Measurements from ENCODE around the gene MINPP1. TPM values are rescaled to one million over a fixed set of nuclear protein-coding genes. Genes with fewer than 3 reads are reported as not detected.

Gene MINPP1
- total RNA-seq, 1 donor from 2014 or later: 12.5 TPM

DNA sequence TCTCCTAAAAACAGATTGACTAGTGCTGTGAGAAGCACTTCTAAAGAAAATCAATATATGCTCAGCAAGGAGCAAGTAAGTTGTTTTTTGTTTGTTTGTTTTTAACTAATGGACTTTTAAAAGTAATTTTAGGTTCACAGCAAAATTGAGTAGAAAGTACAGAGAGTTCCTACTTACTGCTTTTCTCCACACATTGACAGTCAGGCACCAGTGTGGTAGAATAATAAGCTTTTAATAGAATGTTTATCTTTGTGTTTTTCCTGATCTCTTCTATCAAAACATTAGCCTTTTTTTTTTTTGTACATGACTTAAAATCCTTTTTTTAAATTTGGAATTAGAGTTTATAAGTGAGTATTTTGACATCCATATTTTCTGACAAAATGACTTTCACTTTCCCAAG lies 28.0 kb downstream of the MINPP1 start:
- Histone ChIP-seq H3K9me3 (no peaks in the 10 kb centered on the region), H3K27me3 (no peaks in the 10 kb centered on the region), H3K4me1 (no peaks in the 10 kb centered on the region), H3K36me3 (no peaks in the 10 kb centered on the region), H3K27ac (peak overlapping the region; percentile 62), H3K4me3 (no peak overlapping the region)
- intact Hi-C loops (cut with DNase I): loop anchor here (10.0 kb wide), 1 partner anchor 202 kb away; no protein-coding TSS in a partner anchor
- no peak for DNase-seq (ENCODE audit: extremely low spot score in 2 of 2)
- TF ChIP-seq POLR2A (IDR thresholded peaks at IDR 0.05): no peak
- TF ChIP-seq POLR2AphosphoS5 (IDR thresholded peaks at IDR 0.05; ENCODE audit: insufficient read depth in 1 of 2, low read depth in 1 of 2): no peak

DNA sequence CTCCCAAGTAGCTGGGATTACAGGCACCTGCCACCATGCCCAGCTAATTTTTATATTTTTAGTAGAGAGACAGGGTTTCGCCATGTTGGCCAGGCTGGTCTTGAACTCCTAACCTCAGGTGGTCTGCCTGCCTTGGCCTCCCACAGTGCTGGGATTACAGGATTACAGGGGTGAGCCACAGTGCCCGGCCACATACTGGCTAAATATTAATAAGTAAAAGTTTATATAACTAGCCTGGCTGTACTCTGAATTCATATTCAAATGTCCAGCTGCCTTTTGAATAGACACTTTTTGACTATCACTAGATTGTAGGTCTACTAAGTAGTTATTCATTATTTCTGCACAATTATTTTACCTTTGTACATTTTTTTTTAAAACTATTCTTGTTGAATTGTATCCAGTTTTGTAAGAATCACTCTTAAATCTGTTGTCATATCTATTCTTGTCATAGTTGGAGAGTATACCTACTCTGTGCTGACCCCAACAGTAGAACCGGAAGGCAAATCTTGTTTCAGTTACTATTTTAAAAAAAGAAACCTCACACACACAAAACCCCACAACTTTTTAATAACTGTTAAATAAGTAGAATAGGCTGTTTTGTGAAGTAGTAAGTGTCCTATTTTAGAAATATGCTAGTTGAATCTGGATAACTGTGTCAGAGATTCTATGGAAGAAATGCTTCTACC lies 29.6 kb downstream of the MINPP1 start:
- Histone ChIP-seq H3K4me3 (no peak overlapping the region), H3K9me3 (no peaks in the 10 kb centered on the region), H3K27me3 (no peaks in the 10 kb centered on the region), H3K27ac (peak overlapping the region; percentile 25), H3K36me3 (no peaks in the 10 kb centered on the region), H3K4me1 (no peaks in the 10 kb centered on the region)
- intact Hi-C loops (cut with DNase I): loop anchor here (10.0 kb wide), 1 partner anchor 200 kb away; no protein-coding TSS in a partner anchor
- no peak for DNase-seq (ENCODE audit: extremely low spot score in 2 of 2)
- TF ChIP-seq POLR2AphosphoS5 (IDR thresholded peaks at IDR 0.05; ENCODE audit: insufficient read depth in 1 of 2, low read depth in 1 of 2) (no peak), POLR2A (IDR thresholded peaks at IDR 0.05) (no peak)
- TF ChIP-seq, protein P1, sequence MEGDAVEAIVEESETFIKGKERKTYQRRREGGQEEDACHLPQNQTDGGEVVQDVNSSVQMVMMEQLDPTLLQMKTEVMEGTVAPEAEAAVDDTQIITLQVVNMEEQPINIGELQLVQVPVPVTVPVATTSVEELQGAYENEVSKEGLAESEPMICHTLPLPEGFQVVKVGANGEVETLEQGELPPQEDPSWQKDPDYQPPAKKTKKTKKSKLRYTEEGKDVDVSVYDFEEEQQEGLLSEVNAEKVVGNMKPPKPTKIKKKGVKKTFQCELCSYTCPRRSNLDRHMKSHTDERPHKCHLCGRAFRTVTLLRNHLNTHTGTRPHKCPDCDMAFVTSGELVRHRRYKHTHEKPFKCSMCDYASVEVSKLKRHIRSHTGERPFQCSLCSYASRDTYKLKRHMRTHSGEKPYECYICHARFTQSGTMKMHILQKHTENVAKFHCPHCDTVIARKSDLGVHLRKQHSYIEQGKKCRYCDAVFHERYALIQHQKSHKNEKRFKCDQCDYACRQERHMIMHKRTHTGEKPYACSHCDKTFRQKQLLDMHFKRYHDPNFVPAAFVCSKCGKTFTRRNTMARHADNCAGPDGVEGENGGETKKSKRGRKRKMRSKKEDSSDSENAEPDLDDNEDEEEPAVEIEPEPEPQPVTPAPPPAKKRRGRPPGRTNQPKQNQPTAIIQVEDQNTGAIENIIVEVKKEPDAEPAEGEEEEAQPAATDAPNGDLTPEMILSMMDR (IDR thresholded peaks at IDR 0.05): no peak

DNA sequence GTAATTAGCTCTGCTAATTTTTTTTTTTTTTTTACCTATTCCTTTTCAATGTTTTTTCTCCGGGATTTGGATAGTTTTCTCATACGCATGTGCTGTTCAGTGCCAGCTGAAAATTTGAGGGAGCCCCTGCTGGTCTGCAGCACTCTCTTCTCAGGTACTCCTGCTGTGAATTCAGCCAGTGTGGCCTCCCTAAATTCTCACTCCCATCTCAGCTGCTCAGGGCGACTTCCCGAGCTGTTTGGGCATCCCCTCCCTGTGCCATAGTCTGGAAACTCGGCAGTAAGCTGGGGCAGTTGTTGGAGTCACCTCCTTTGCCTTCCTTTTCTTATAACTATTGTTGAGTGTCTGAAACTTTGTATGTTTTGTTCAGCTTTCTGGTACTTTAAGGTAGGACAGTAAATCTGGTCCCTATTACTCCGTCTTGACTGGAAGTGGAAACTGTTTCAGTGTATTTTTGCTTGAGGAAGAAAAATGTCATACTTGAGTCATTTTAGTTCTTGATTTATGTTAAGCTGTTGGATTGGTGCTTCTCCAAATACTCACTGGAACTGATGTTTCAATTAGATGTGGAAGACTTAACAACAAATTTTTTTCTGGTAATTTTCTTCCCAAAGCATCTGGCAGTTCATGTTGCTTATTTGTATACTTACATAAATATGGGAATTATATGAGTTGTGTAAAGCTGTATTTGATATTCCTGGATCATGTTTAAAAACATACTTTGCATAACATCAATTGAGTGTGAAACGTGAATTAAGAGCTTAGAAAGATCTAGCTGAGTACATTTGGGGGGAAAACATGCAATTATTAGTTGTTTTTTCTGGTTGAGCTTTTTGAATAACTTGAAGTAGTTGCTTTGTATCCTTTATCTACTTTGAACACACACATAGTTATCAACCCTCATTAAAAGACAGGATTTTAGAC lies 33.7 kb downstream of the MINPP1 start:
- Histone ChIP-seq H3K4me3 (no peak overlapping the region), H3K9me3 (peaks cover 9% of the 10 kb centered on the region), H3K27me3 (no peaks in the 10 kb centered on the region), H3K4me1 (no peaks in the 10 kb centered on the region), H3K27ac (peak overlapping the region; percentile 14), H3K36me3 (no peaks in the 10 kb centered on the region)
- intact Hi-C loops (cut with DNase I): loop anchor here (10.0 kb wide), 1 partner anchor 196 kb away; no protein-coding TSS in a partner anchor
- TF ChIP-seq POLR2AphosphoS5 (IDR thresholded peaks at IDR 0.05; ENCODE audit: insufficient read depth in 1 of 2, low read depth in 1 of 2): no peak
- TF ChIP-seq, protein P1 (IDR thresholded peaks at IDR 0.05): no peak
- DNase-seq (ENCODE audit: extremely low spot score in 2 of 2): no peak

DNA sequence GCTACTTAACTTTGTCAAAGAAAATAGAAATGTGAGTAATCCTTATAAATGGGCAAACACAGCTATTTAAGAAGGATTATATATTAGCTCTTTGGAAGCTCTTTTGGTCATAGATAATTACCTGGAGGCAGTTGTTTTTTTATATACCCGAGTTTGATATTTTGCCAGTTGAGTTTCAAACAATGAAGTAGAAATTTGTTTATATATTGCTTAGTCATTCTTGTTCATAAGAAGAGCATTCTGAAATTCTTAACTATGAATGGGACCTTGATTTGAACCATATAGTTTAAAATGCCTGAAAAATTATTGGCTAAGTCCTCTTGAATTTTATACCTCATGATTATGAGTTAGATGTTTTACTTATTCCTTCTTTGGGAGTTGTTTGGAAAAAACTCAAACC lies 36.4 kb downstream of the MINPP1 start:
- H3K4me1 ChIP-seq: peaks cover 7% of the 10 kb centered on the region
- TF ChIP-seq, protein P1 (IDR thresholded peaks at IDR 0.05): no peak
- no peak for TF ChIP-seq POLR2A (IDR thresholded peaks at IDR 0.05)
- TF ChIP-seq POLR2AphosphoS5 (IDR thresholded peaks at IDR 0.05; ENCODE audit: insufficient read depth in 1 of 2, low read depth in 1 of 2): no peak
- peaks cover 10% of the 10 kb centered on the region for H3K9me3 ChIP-seq
- no peaks in the 10 kb centered on the region for H3K27me3 ChIP-seq
- intact Hi-C loops (cut with DNase I): no loop called here
- DNase-seq (ENCODE audit: extremely low spot score in 2 of 2): no peak
- H3K4me3 ChIP-seq: no peak overlapping the region
- no peaks in the 10 kb centered on the region for H3K36me3 ChIP-seq
- H3K27ac ChIP-seq: no peak overlapping the region

DNA sequence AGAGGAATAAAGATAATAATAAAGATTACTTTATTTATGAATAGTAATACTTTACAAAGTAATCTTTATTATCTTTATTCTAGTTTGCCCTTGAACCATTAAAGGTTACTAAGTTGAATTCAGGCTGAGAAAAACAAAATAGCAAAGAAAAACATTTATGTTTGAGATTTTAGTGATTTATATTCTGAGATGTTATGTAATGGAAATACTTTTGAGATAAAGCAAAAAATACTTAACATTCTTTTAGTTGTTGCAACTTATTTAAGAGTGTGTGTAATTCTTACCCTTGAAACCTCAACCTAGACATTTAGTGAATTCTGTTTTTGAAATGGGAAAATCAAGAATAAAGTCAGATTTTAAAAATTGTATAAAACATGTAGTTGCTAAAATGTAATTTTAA lies 40.0 kb downstream of the MINPP1 start:
- H3K36me3 ChIP-seq: peaks cover 0 to 6% of the 10 kb centered on the region in 2 donors
- no peaks in the 10 kb centered on the region for H3K27me3 ChIP-seq
- peaks cover 22% of the 10 kb centered on the region for H3K4me1 ChIP-seq
- no peak overlapping the region for H3K27ac ChIP-seq
- intact Hi-C loops (cut with DNase I): no loop called here
- no peak for TF ChIP-seq POLR2AphosphoS5 (IDR thresholded peaks at IDR 0.05; ENCODE audit: insufficient read depth in 1 of 2, low read depth in 1 of 2)
- TF ChIP-seq POLR2A (IDR thresholded peaks at IDR 0.05): no peak
- TF ChIP-seq, protein P1 (IDR thresholded peaks at IDR 0.05): no peak
- no peak for DNase-seq (ENCODE audit: extremely low spot score in 2 of 2)
- H3K4me3 ChIP-seq: no peak overlapping the region
- H3K9me3 ChIP-seq: peaks cover 10% of the 10 kb centered on the region

Measured in vagina (tissue), 2 donors.